Fibroblast of the conjunctiva (primary cell): ENCODE measurements around the gene TNNI3.

Experiments used
- DNase-seq: peaks from one replicate; pipeline ENCODE4 v3.0.0-alpha.2; 2010; ENCODE audit warnings: low read depth

Gene TNNI3

GRCh38 chr19:55146705-55147273, 10.7 kb downstream of the TNNI3 start:
- DNase-seq, result no peak

GRCh38 chr19:55146078-55146704, 11.3 kb downstream of the TNNI3 start:
- DNase-seq, result no peak

DNA sequence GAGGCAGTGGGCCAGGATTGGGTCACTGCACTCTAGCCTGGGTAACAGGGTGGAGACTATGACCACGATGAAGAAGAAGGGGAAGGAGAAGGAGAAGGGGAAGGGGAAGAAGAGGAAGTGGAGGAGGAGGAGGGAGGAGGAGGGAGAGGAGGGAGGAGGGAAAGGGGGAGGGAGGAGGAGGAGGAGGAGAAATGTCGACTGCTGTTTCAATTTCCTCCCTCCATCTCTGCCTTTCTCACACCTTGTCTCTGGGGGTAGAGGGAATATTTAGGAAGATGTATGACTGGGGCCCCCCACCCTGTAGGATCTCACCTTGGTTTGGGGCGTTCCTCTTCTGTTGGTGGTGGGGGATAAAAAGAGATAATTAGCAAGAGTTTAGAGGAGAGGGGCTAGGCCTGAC, 12.3 kb downstream of the TNNI3 start:
- DNase-seq, result no peak

GRCh38 chr19:55141696-55142095, 15.8 kb downstream of the TNNI3 start:
- no peak for DNase-seq

- no peak for DNase-seq
These were observed 19.6 kb downstream of the TNNI3 start for GRCh38 chr19:55137915-55138314.

- no peak for DNase-seq
These were observed 21.0 kb downstream of the TNNI3 start for GRCh38 chr19:55136399-55137102.

GRCh38 chr19:55134736-55135135, 22.8 kb downstream of the TNNI3 start:
- DNase-seq, result no peak

GRCh38 chr19:55133639-55134444, 23.7 kb downstream of the TNNI3 start:
- DNase-seq, result no peak

GRCh38 chr19:55132453-55133129, 24.9 kb downstream of the TNNI3 start:
- no peak for DNase-seq

DNA sequence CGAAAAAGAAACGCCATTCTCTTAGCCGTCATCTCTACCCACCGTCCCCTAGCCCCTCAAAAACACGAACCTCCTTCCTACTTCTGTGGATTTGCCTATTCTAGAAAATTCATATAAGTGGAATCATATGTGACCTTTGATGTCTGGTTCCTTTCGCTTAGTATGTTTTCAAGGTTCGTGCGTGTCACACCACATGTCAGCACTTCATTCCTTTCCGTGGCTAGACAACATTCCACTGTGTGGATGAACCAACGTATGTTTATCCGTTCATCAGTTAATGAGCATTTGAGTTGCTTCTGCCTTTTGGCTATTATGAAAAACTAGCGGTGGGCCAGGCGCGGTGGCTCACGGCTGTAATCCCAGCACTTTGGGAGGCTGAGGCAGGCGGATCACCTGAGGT, 26.1 kb downstream of the TNNI3 start:
- no peak for DNase-seq

GRCh38 chr19:55119053-55119452, 38.5 kb downstream of the TNNI3 start:
- no peak for DNase-seq

GRCh38 chr19:55118401-55118991, 39.0 kb downstream of the TNNI3 start:
- DNase-seq, result no peak

- peak; percentile 98 for DNase-seq
These were observed 39.7 kb downstream of the TNNI3 start for GRCh38 chr19:55117663-55118391.

- no peak for DNase-seq
These were observed 40.5 kb downstream of the TNNI3 start, which contains the start of gene PPP1R12C for GRCh38 chr19:55116859-55117662. Gene PPP1R12C (minus strand): TSS chr19:55117637. CDS start chr19:55117543, 94 bp downstream.

DNA sequence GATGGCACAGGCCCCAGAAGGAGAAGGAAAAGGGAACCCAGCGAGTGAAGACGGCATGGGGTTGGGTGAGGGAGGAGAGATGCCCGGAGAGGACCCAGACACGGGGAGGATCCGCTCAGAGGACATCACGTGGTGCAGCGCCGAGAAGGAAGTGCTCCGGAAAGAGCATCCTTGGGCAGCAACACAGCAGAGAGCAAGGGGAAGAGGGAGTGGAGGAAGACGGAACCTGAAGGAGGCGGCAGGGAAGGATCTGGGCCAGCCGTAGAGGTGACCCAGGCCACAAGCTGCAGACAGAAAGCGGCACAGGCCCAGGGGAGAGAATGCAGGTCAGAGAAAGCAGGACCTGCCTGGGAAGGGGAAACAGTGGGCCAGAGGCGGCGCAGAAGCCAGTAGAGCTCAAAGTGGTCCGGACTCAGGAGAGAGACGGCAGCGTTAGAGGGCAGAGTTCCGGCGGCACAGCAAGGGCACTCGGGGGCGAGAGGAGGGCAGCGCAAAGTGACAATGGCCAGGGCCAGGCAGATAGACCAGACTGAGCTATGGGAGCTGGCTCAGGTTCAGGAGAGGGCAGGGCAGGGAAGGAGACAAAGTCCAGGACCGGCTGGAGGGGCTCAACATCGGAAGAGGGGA, 41.2 kb downstream of the TNNI3 start:
- peak; percentile 46 for DNase-seq

GRCh38 chr19:55115446-55116065, 42.0 kb downstream of the TNNI3 start:
- DNase-seq, result no peak

GRCh38 chr19:55114566-55115145, 42.9 kb downstream of the TNNI3 start:
- DNase-seq, result no peak

- DNase-seq, result peak; percentile 96
These were observed 43.9 kb downstream of the TNNI3 start for GRCh38 chr19:55113570-55114039.
